Measurements from ENCODE around the gene CARMIL3. TPM values are rescaled to one million over a fixed set of nuclear protein-coding genes. Genes with fewer than 3 reads are reported as not detected.

CARMIL3 gene
- total and polyA plus RNA-seq, 2 of the 4 experiments (the other 2 are of a cell fraction): under 0.01 TPM; not detected in 1

GRCh38 chr14:24057271-24057670, 5.5 kb downstream of the CARMIL3 start:
- Histone ChIP-seq H2AFZ (replicated peaks; ENCODE audit: low read length, poor library complexity) (no peak overlapping the region), H3K79me1 (ENCODE audit: low read depth in 1 of 2, low read length in 2 of 2) (no peaks in the 10 kb centered on the region), H3K9ac (ENCODE audit: low read depth, low read length) (no peak overlapping the region), H2BK5ac (ENCODE audit: low read depth, low read length, poor library complexity, severe bottlenecking) (no peak overlapping the region), H4K5ac (ENCODE audit: low read depth, low read length) (no peak overlapping the region), H3K4me1 (ENCODE audit: control insufficient read depth, insufficient read depth, low read length) (no peaks in the 10 kb centered on the region), H2AK9ac (replicated peaks; ENCODE audit: low read depth, low read length, poor library complexity) (no peak overlapping the region), H2AK5ac (ENCODE audit: low read depth, low read length) (no peak overlapping the region), H3K23ac (ENCODE audit: low read depth, low read length) (no peak overlapping the region), H3K27me3 (ENCODE audit: control insufficient read depth, insufficient read depth, low read length) (peaks cover 34% of the 10 kb centered on the region; the same call in 1 of the 2 replicates), H2BK20ac (ENCODE audit: low read depth, low read length) (no peak overlapping the region), H3K4me2 (ENCODE audit: low read depth, low read length) (no peak overlapping the region), H3K18ac (ENCODE audit: low read depth, low read length) (no peak overlapping the region), H3K9me3 (ENCODE audit: control insufficient read depth, insufficient read depth, low read length) (no peaks in the 10 kb centered on the region), H3K9me1 (ENCODE audit: insufficient read depth, low read length) (0 out of 2 replicates have a peak, but pooled peaks cover 3% of the 10 kb centered on the region), H2BK120ac (ENCODE audit: low read depth, low read length) (no peak overlapping the region), H4K8ac (ENCODE audit: low read depth in 2 of 2, low read length in 2 of 2) (no peak overlapping the region), H3K56ac (ENCODE audit: extremely low read depth, insufficient read depth, low read length) (no peak overlapping the region), H3K4ac (ENCODE audit: low read depth, low read length) (no peak overlapping the region), H2BK15ac (ENCODE audit: low read depth, low read length) (no peak overlapping the region), H3K36me3 (ENCODE audit: control insufficient read depth, insufficient read depth, low read length) (no peaks in the 10 kb centered on the region), H3K27ac (ENCODE audit: insufficient read depth, low read length) (no peak overlapping the region), H4K20me1 (ENCODE audit: insufficient read depth, low read length) (no peaks in the 10 kb centered on the region), H3K4me3 (ENCODE audit: insufficient read depth, low read depth, low read length) (no peak overlapping the region), H3K14ac (replicated peaks; ENCODE audit: low read depth, low read length) (no peak overlapping the region), H4K91ac (ENCODE audit: insufficient read depth, low read depth, low read length) (no peak overlapping the region)
- intact Hi-C loops (cut with micrococcal nuclease): no loop called here
- ChIA-PET POLR2A (ENCODE audit: unreplicated experiment) (no interaction called here), CTCF (interaction anchor here (0.8 to 2.7 kb wide), 7 partner anchors 9 to 78 kb away, joined by 3 to 41 read pairs (median 5); partner anchors contain the start of gene PCK2)
- no TSS peak for BruUV-seq (replicated peaks)
- WGBS, 2 experiments (ENCODE audit: extremely low coverage in 2 of 2, insufficient read length in 1 of 2): no CpG with 5 or more reads among the region's 2 CpGs
- TF ChIP-seq RCOR1 (IDR thresholded peaks at IDR 0.05; ENCODE audit: insufficient replicate concordance, low read length) (no peak), POLR2A (IDR thresholded peaks at IDR 0.05; ENCODE audit: low read depth, low read length) (no peak), CEBPB (IDR thresholded peaks at IDR 0.05; ENCODE audit: low read depth, low read length) (no peak)
- TF ChIP-seq, protein P1, sequence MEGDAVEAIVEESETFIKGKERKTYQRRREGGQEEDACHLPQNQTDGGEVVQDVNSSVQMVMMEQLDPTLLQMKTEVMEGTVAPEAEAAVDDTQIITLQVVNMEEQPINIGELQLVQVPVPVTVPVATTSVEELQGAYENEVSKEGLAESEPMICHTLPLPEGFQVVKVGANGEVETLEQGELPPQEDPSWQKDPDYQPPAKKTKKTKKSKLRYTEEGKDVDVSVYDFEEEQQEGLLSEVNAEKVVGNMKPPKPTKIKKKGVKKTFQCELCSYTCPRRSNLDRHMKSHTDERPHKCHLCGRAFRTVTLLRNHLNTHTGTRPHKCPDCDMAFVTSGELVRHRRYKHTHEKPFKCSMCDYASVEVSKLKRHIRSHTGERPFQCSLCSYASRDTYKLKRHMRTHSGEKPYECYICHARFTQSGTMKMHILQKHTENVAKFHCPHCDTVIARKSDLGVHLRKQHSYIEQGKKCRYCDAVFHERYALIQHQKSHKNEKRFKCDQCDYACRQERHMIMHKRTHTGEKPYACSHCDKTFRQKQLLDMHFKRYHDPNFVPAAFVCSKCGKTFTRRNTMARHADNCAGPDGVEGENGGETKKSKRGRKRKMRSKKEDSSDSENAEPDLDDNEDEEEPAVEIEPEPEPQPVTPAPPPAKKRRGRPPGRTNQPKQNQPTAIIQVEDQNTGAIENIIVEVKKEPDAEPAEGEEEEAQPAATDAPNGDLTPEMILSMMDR (conservative IDR thresholded peaks at IDR 0.05; ENCODE audit: low read depth, low read length): no peak
- ATAC-seq (ENCODE audit: low read depth): no peak
- dilution Hi-C loops (cut with HindIII; ENCODE audit: low sequenced_read_pairs, unreplicated experiment): no loop called here
- in situ Hi-C loops (cut with MboI; ENCODE audit: low sequenced_read_pairs): loop anchor here (5.0 kb wide), 1 partner anchor 35 kb away; the partner anchor contains the start of gene PCK2
- DNase-seq: no peak

Data from IMR-90 (cell line).